ENCODE data around the gene EXOC4.

- TF ChIP-seq YY1 (IDR thresholded peaks at IDR 0.05; ENCODE audit: insufficient read depth, insufficient read length), result no peak
- no peak for TF ChIP-seq ZNF274 (IDR thresholded peaks at IDR 0.05; ENCODE audit: low read depth, low read length)
Observed at GRCh38 chr7:134014935-134015334, 762.1 kb downstream of the EXOC4 start.

All from NT2/D1 (cell line).